ENCODE data around the gene ZNF559.

Gene ZNF559

GRCh38 chr19:9323919-9324583, at the start of gene ZNF559:
TSS of gene ZNF559 (plus strand) at chr19:9324179. CDS start at chr19:9338550, 14,371 bp downstream.
- no peak; the same call in 1 of the 2 replicates for TF ChIP-seq CTCF (IDR thresholded peaks at IDR 0.05)

GRCh38 chr19:9289231-9289884, 34.6 kb upstream of the ZNF559 start:
- no peak for TF ChIP-seq CTCF (IDR thresholded peaks at IDR 0.05)

DNA sequence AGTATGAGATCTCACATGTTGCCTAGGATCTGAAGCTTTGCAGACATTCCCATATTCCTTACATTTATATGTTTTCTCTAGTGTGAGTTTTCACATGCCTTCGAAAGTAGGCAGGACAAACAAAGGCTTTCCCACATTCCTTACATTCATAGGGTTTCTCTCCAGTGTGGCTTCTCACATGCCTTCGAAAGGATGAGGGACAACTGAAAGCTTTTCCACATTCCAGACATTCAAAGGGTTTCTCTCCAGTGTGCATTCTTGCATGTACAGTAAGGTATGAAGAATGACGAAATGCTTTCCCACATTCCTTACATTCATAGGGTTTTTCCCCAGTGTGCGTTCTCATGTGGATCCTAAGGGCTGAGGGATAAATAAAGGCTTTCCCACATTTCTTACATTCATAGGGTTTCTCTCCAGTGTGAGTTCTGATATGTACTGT, 28.5 kb upstream of the ZNF559 start:
- TF ChIP-seq CTCF (IDR thresholded peaks at IDR 0.05), result no peak

- TF ChIP-seq CTCF (IDR thresholded peaks at IDR 0.05), result no peak
These were observed 27.6 kb upstream of the ZNF559 start for GRCh38 chr19:9296336-9296735.

- no peak for TF ChIP-seq CTCF (IDR thresholded peaks at IDR 0.05)
These were observed 17.5 kb upstream of the ZNF559 start for GRCh38 chr19:9306443-9306842.

DNA sequence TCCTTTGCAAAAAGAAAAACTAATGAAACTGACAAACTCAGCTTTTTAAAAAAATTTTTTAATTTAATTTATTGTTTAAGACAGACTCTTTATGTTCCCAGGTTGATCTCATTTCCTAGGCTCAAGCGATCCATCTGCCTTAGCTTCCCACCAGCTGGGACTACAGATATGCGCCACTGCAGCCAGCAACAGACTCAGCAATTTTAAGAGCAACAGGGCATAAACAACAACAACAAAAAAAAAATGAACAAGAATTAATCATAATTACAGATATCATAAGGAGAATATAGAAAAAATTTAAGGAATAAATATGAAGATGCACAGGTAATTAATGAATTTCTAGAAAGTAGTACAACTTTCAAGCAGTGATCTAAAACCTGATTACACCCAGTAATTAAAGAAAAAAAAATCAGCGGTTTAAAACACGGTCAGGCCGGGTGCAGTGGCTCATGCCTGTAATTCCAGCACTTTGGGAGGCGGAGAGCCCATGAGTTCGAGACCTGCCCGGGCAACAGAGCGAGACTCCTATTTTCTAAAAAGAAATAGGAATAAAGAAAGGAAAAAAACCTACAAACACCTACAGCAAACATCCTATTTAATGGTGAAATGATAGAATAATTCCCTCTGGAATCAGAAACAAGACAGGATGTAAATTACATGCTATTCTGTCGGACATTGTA, 15.7 kb upstream of the ZNF559 start:
- TF ChIP-seq CTCF (IDR thresholded peaks at IDR 0.05), result no peak

GRCh38 chr19:9309139-9309973, 14.6 kb upstream of the ZNF559 start, which contains the start of gene ZNF699:
TSS of gene ZNF699 (minus strand) at chr19:9309838. CDS start at chr19:9305119, 4,719 bp downstream.
- no peak for TF ChIP-seq CTCF (IDR thresholded peaks at IDR 0.05)
